ENCODE data around the gene UTP15. TPM values are rescaled to one million over a fixed set of nuclear protein-coding genes. Genes with fewer than 3 reads are reported as not detected.

The UTP15 gene
- total and polyA plus RNA-seq, 2 experiments from 2014 or later = 16.5 to 59.0 TPM

DNA sequence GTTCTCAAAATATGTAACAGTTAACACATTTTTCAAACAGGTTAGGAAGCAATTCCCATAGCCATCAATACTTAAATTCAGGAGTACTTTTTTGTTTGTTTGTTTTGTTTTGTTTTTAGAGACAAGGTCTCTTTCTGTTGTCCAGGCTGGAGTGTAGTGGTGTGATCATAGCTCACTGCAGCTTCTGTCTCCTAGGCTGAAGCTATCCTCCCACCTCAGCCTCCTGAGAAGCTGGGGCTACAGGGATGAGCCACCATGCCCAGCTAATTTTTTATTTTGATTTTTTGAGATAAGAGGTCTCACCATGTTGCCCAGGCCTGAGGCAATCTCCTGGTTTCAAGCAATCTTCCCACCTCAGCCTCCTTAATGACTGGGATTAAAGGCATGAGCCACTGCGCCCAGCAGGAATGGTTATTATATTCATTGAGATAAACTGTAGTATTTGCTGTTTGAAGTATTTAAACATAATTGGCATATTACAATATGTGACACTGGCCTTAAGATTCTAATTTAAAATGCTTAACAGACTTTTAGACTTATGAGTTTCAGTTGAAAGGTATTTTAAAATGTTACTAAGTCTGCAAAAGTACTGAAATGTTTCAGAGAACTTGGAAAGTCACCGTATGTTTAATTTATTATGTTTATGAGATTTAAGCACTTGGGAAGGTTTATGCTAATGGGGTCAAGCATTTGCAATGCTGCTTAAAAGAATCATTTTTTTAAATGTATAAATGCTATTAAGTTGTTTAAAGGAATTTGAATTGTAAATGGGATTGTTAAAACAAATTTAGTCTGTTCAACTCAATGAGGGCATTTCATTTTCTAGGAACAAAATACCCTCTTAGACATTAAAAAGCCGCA, 17.0 kb downstream of the UTP15 start:
- H4K20me1 ChIP-seq (replicated peaks; ENCODE audit: insufficient read depth) = peaks cover 12% of the 10 kb centered on the region; the same call in 1 of the 2 replicates
- H3K4me1 Mint-ChIP-seq = no peaks in the 10 kb centered on the region
- H3K4me1 ChIP-seq (ENCODE audit: insufficient read depth) = no peaks in the 10 kb centered on the region
- no peaks in the 10 kb centered on the region for H3K9me3 Mint-ChIP-seq
- TF ChIP-seq, protein P1, sequence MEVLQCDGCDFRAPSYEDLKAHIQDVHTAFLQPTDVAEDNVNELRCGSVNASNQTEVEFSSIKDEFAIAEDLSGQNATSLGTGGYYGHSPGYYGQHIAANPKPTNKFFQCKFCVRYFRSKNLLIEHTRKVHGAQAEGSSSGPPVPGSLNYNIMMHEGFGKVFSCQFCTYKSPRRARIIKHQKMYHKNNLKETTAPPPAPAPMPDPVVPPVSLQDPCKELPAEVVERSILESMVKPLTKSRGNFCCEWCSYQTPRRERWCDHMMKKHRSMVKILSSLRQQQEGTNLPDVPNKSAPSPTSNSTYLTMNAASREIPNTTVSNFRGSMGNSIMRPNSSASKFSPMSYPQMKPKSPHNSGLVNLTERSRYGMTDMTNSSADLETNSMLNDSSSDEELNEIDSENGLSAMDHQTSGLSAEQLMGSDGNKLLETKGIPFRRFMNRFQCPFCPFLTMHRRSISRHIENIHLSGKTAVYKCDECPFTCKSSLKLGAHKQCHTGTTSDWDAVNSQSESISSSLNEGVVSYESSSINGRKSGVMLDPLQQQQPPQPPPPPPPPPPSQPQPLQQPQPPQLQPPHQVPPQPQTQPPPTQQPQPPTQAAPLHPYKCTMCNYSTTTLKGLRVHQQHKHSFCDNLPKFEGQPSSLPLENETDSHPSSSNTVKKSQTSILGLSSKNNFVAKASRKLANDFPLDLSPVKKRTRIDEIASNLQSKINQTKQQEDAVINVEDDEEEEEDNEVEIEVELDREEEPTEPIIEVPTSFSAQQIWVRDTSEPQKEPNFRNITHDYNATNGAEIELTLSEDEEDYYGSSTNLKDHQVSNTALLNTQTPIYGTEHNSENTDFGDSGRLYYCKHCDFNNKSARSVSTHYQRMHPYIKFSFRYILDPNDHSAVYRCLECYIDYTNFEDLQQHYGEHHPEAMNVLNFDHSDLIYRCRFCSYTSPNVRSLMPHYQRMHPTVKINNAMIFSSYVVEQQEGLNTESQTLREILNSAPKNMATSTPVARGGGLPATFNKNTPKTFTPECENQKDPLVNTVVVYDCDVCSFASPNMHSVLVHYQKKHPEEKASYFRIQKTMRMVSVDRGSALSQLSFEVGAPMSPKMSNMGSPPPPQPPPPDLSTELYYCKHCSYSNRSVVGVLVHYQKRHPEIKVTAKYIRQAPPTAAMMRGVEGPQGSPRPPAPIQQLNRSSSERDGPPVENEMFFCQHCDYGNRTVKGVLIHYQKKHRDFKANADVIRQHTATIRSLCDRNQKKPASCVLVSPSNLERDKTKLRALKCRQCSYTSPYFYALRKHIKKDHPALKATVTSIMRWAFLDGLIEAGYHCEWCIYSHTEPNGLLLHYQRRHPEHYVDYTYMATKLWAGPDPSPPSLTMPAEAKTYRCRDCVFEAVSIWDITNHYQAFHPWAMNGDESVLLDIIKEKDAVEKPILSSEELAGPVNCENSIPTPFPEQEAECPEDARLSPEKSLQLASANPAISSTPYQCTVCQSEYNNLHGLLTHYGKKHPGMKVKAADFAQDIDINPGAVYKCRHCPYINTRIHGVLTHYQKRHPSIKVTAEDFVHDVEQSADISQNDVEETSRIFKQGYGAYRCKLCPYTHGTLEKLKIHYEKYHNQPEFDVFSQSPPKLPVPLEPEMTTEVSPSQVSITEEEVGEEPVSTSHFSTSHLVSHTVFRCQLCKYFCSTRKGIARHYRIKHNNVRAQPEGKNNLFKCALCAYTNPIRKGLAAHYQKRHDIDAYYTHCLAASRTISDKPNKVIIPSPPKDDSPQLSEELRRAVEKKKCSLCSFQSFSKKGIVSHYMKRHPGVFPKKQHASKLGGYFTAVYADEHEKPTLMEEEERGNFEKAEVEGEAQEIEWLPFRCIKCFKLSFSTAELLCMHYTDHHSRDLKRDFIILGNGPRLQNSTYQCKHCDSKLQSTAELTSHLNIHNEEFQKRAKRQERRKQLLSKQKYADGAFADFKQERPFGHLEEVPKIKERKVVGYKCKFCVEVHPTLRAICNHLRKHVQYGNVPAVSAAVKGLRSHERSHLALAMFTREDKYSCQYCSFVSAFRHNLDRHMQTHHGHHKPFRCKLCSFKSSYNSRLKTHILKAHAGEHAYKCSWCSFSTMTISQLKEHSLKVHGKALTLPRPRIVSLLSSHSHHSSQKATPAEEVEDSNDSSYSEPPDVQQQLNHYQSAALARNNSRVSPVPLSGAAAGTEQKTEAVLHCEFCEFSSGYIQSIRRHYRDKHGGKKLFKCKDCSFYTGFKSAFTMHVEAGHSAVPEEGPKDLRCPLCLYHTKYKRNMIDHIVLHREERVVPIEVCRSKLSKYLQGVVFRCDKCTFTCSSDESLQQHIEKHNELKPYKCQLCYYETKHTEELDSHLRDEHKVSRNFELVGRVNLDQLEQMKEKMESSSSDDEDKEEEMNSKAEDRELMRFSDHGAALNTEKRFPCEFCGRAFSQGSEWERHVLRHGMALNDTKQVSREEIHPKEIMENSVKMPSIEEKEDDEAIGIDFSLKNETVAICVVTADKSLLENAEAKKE (CRISPR knock-in tag; IDR thresholded peaks at IDR 0.05) = no peak
- TF ChIP-seq, protein P2, sequence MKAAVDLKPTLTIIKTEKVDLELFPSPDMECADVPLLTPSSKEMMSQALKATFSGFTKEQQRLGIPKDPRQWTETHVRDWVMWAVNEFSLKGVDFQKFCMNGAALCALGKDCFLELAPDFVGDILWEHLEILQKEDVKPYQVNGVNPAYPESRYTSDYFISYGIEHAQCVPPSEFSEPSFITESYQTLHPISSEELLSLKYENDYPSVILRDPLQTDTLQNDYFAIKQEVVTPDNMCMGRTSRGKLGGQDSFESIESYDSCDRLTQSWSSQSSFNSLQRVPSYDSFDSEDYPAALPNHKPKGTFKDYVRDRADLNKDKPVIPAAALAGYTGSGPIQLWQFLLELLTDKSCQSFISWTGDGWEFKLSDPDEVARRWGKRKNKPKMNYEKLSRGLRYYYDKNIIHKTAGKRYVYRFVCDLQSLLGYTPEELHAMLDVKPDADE (IDR thresholded peaks at IDR 0.05) = no peak
- TF ChIP-seq ZNF114 (CRISPR knock-in tag; IDR thresholded peaks at IDR 0.05) (no peak), NANOG (IDR thresholded peaks at IDR 0.05; ENCODE audit: borderline replicate concordance) (no peak), EZH2 (IDR thresholded peaks at IDR 0.05; ENCODE audit: low read depth, unreplicated experiment) (no peak), CREB1 (CRISPR knock-in tag; IDR thresholded peaks at IDR 0.05; ENCODE audit: low read depth) (no peak), JUNB (IDR thresholded peaks at IDR 0.05; ENCODE audit: unreplicated experiment) (no peak), EZH2phosphoT487 (IDR thresholded peaks at IDR 0.05; ENCODE audit: unreplicated experiment) (no peak), STAT1 (IDR thresholded peaks at IDR 0.05; ENCODE audit: unreplicated experiment) (no peak), POLR2AphosphoS5 (IDR thresholded peaks at IDR 0.05; ENCODE audit: low read depth) (no peak), ZNF331 (CRISPR knock-in tag; IDR thresholded peaks at IDR 0.05; ENCODE audit: low read depth) (no peak)
- TF ChIP-seq, protein P3, sequence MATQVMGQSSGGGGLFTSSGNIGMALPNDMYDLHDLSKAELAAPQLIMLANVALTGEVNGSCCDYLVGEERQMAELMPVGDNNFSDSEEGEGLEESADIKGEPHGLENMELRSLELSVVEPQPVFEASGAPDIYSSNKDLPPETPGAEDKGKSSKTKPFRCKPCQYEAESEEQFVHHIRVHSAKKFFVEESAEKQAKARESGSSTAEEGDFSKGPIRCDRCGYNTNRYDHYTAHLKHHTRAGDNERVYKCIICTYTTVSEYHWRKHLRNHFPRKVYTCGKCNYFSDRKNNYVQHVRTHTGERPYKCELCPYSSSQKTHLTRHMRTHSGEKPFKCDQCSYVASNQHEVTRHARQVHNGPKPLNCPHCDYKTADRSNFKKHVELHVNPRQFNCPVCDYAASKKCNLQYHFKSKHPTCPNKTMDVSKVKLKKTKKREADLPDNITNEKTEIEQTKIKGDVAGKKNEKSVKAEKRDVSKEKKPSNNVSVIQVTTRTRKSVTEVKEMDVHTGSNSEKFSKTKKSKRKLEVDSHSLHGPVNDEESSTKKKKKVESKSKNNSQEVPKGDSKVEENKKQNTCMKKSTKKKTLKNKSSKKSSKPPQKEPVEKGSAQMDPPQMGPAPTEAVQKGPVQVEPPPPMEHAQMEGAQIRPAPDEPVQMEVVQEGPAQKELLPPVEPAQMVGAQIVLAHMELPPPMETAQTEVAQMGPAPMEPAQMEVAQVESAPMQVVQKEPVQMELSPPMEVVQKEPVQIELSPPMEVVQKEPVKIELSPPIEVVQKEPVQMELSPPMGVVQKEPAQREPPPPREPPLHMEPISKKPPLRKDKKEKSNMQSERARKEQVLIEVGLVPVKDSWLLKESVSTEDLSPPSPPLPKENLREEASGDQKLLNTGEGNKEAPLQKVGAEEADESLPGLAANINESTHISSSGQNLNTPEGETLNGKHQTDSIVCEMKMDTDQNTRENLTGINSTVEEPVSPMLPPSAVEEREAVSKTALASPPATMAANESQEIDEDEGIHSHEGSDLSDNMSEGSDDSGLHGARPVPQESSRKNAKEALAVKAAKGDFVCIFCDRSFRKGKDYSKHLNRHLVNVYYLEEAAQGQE (IDR thresholded peaks at IDR 0.05; ENCODE audit: unreplicated experiment) = no peak
- TF ChIP-seq, protein P4, sequence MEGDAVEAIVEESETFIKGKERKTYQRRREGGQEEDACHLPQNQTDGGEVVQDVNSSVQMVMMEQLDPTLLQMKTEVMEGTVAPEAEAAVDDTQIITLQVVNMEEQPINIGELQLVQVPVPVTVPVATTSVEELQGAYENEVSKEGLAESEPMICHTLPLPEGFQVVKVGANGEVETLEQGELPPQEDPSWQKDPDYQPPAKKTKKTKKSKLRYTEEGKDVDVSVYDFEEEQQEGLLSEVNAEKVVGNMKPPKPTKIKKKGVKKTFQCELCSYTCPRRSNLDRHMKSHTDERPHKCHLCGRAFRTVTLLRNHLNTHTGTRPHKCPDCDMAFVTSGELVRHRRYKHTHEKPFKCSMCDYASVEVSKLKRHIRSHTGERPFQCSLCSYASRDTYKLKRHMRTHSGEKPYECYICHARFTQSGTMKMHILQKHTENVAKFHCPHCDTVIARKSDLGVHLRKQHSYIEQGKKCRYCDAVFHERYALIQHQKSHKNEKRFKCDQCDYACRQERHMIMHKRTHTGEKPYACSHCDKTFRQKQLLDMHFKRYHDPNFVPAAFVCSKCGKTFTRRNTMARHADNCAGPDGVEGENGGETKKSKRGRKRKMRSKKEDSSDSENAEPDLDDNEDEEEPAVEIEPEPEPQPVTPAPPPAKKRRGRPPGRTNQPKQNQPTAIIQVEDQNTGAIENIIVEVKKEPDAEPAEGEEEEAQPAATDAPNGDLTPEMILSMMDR (conservative IDR thresholded peaks at IDR 0.05; ENCODE audit: low read depth in 2 of 2) = no peak
- H3K36me3 Mint-ChIP-seq (ENCODE audit: low read depth) = peaks cover 29% of the 10 kb centered on the region
- H3K36me3 ChIP-seq (ENCODE audit: insufficient read depth) = peaks cover 45% of the 10 kb centered on the region
- DNase-seq (ENCODE audit: low spot score) (no peak), ATAC-seq (no peak)
- no peak overlapping the region for H3K4me3 ChIP-seq
- no peak overlapping the region for H3K4me3 Mint-ChIP-seq
- peaks cover under 1% of the 10 kb centered on the region for H3K27me3 Mint-ChIP-seq (ENCODE audit: insufficient read depth, low read depth, poor library complexity)
- no peaks in the 10 kb centered on the region; the same call in 1 of the 2 replicates for H3K9me2 ChIP-seq (ENCODE audit: insufficient read depth)
- H3K27me3 ChIP-seq (ENCODE audit: insufficient read depth) = no peaks in the 10 kb centered on the region
- H3K4me2 ChIP-seq = no peak overlapping the region
- no peaks in the 10 kb centered on the region; the same call in 1 of the 2 replicates for H3K79me2 ChIP-seq (replicated peaks; ENCODE audit: insufficient read depth)
- H3F3A ChIP-seq (replicated peaks; ENCODE audit: low read depth) = no peaks in the 10 kb centered on the region
- H3K27ac Mint-ChIP-seq = no peak overlapping the region
- H2AFZ ChIP-seq = no peak overlapping the region
- no peak overlapping the region for H3K27ac ChIP-seq (ENCODE audit: low read depth)

Data from GM23338 (cell line).